Neural progenitor cell (in vitro differentiated cells): ENCODE measurements around the gene WDR75.

Experiments
- EZH2 ChIP-seq: fragments of 200-600 bp; sonication (generic); IDR thresholded peaks from 2 replicates; pipeline ENCODE4 v1.6.1; 2017; ENCODE audit warnings: antibody characterized with exemption, mild to moderate bottlenecking, moderate library complexity
- TF ChIP-seq, protein P1 (sequence below): fragments of 200-600 bp; sonication (generic); IDR thresholded peaks from 2 replicates; pipeline ENCODE4 v1.5.1; 2017; ENCODE audit warnings: antibody characterized with exemption, mild to moderate bottlenecking

DNA sequence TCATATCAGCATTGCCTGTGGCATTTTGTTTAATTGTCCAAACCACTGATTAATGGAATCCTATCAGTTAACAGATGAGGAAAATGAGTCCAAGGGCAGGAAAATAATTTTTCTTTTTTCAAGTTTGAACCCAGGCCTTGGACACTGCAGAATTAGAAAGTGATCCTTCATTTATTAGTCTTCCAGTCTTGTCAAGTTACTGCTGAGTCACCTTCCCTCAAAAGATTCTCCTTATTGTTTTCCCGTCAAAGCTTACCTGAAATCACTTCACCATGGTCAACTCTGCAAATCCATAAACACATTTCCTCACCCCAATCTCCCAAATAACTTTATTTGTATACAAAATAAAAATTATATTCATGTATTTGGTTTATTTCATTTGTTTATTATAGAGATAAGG, 57.9 kb downstream of the WDR75 start:
- TF ChIP-seq, protein P1, sequence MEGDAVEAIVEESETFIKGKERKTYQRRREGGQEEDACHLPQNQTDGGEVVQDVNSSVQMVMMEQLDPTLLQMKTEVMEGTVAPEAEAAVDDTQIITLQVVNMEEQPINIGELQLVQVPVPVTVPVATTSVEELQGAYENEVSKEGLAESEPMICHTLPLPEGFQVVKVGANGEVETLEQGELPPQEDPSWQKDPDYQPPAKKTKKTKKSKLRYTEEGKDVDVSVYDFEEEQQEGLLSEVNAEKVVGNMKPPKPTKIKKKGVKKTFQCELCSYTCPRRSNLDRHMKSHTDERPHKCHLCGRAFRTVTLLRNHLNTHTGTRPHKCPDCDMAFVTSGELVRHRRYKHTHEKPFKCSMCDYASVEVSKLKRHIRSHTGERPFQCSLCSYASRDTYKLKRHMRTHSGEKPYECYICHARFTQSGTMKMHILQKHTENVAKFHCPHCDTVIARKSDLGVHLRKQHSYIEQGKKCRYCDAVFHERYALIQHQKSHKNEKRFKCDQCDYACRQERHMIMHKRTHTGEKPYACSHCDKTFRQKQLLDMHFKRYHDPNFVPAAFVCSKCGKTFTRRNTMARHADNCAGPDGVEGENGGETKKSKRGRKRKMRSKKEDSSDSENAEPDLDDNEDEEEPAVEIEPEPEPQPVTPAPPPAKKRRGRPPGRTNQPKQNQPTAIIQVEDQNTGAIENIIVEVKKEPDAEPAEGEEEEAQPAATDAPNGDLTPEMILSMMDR: no peak
- TF ChIP-seq EZH2: no peak
